Calu3 (cell line): ENCODE measurements around the gene GNAT1. TPM values are rescaled to one million over a fixed set of nuclear protein-coding genes. Genes with fewer than 3 reads are reported as not detected.

ENCODE experiments used
- BruUV-seq: library from RNA; stranded (reverse); fragments of 400-500 nt; replicated peaks from 2 replicates; lab custom pipeline; 2021; lab: Mats Ljungman, UMichigan
- CTCF ChIA-PET: fragments of 300-600 bp; sonication (Branson Sonifier 250); formaldehyde crosslinking; loops from one replicate; lab custom pipeline; 2022; ENCODE audit warnings: antibody characterized with exemption; lab: Charles Lee
- DNase-seq: peaks from one replicate; pipeline ENCODE4 v3.0.0; 2022
- H3K27ac Mint-ChIP-seq: one replicate; pipeline ENCODE4 v1.8.0; 2022; ENCODE audit warnings: mixed read lengths; ENCODE audit not compliant: unreplicated experiment
- H3K27me3 Mint-ChIP-seq: one replicate; pipeline ENCODE4 v1.8.0; 2022; ENCODE audit warnings: mixed read lengths; ENCODE audit not compliant: unreplicated experiment
- H3K36me3 Mint-ChIP-seq: one replicate; pipeline ENCODE4 v1.8.0; 2022; ENCODE audit warnings: mild to moderate bottlenecking, moderate library complexity, mixed read lengths; ENCODE audit not compliant: insufficient read depth, unreplicated experiment
- H3K4me1 Mint-ChIP-seq: one replicate; pipeline ENCODE4 v1.8.0; 2022; ENCODE audit warnings: mild to moderate bottlenecking, low read depth, mixed read lengths; ENCODE audit not compliant: unreplicated experiment
- H3K4me3 Mint-ChIP-seq: one replicate; pipeline ENCODE4 v1.8.0; 2022; ENCODE audit warnings: mild to moderate bottlenecking, low read depth, moderate library complexity, mixed read lengths; ENCODE audit not compliant: unreplicated experiment
- H3K9me3 Mint-ChIP-seq: one replicate; pipeline ENCODE4 v1.8.0; 2022; ENCODE audit warnings: low read depth, mixed read lengths; ENCODE audit not compliant: unreplicated experiment
- CTCF ChIP-seq: fragments of 200-600 bp; IDR thresholded peaks from one replicate; pipeline ENCODE4 v1.8.0; 2022; ENCODE audit warnings: antibody characterized with exemption; ENCODE audit not compliant: unreplicated experiment
- intact Hi-C: fragments of 100-400 bp; cut with micrococcal nuclease; formaldehyde crosslinking; loops from one replicate; pipeline ENCODE4 v1.10.0; 2022; ENCODE audit not compliant: unreplicated experiment
- total RNA-seq: library from RNA; stranded (reverse); gene quantifications from 2 replicates; pipeline ENCODE4 v1.2.3, GENCODE V29; 2022

GNAT1 gene
- total RNA-seq, 1 experiment from 2014 or later, result not detected

- Mint-ChIP-seq H3K4me3 (no peak overlapping the region), H3K9me3 (no peaks in the 10 kb centered on the region), H3K27me3 (peaks cover 9% of the 10 kb centered on the region), H3K36me3 (peaks cover 5% of the 10 kb centered on the region), H3K4me1 (peaks cover 15% of the 10 kb centered on the region), H3K27ac (no peak overlapping the region)
- BruUV-seq, result no TSS peak
- no peak for TF ChIP-seq CTCF
- CTCF ChIA-PET, result no interaction called here
- intact Hi-C loops, result no loop called here
- no peak for DNase-seq
Measured at GRCh38 chr3:50160561-50160983, 30.8 kb upstream of the GNAT1 start.

GRCh38 chr3:50161320-50161719 is 30.1 kb upstream of the GNAT1 start:
- no TSS peak for BruUV-seq
- no peak for DNase-seq
- Mint-ChIP-seq H3K4me1 (peaks cover 8% of the 10 kb centered on the region), H3K4me3 (no peak overlapping the region), H3K27ac (no peak overlapping the region), H3K27me3 (peaks cover 2% of the 10 kb centered on the region), H3K9me3 (no peaks in the 10 kb centered on the region), H3K36me3 (no peaks in the 10 kb centered on the region)
- intact Hi-C loops, result no loop called here
- no peak for TF ChIP-seq CTCF
- CTCF ChIA-PET, result no interaction called here

- DNase-seq, result no peak
- no peak overlapping the region for H3K4me3 Mint-ChIP-seq
- H3K36me3 Mint-ChIP-seq, result no peaks in the 10 kb centered on the region
- H3K27me3 Mint-ChIP-seq, result no peaks in the 10 kb centered on the region
- peaks cover 7% of the 10 kb centered on the region for H3K4me1 Mint-ChIP-seq
- CTCF ChIA-PET, result no interaction called here
- no TSS peak for BruUV-seq
- intact Hi-C loops, result no loop called here
- H3K27ac Mint-ChIP-seq, result no peak overlapping the region
- no peaks in the 10 kb centered on the region for H3K9me3 Mint-ChIP-seq
- TF ChIP-seq CTCF, result no peak
Measured at GRCh38 chr3:50162034-50162883, 29.2 kb upstream of the GNAT1 start.

DNA sequence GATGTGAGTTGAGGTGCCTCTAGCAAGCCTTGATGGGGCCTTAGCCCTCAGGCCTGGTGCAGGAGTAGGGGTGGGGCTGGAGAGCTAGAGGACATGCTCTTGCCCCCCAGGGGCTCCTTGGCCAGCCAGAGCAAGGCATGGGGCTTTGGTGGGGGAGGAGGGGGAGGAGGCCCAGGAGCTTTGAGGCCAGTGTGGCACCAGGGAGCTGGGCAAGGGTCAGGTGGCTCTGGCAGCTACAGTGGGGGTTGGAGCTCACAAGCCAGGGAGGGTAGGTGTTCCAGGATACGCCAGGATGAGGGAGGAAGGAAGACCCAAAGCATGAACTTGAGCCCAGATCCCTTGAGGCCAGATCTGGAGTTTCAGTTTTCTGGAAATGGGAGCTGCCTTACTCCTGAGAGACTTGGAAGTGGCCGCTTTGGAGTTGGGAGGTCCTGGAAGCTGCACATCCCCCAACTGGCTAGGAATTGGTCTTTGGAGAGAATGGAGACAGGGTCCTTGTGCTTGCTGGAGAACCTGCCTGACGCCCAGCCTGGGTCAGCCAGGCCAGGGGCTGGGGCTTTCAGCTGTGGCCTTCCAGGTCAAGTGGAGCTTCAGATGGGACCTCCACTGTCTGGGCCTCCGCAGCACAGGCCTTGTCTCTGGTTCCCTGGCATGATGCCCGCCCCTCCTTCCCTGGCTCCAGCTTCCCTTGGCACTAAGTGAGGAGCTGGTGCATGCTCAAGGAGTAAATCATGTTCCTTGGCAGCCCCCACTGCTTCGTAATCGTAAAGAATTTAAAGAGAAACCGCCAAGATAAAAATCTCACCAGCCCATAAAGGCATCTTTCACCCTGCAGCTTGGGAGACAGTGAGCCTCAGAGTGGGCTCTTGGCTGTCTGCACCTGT is 27.6 kb upstream of the GNAT1 start:
- no peak for TF ChIP-seq CTCF
- no peaks in the 10 kb centered on the region for H3K27me3 Mint-ChIP-seq
- CTCF ChIA-PET, result no interaction called here
- no peaks in the 10 kb centered on the region for H3K9me3 Mint-ChIP-seq
- no TSS peak for BruUV-seq
- DNase-seq, result no peak
- intact Hi-C loops, result no loop called here
- peaks cover 5% of the 10 kb centered on the region for H3K4me1 Mint-ChIP-seq
- no peaks in the 10 kb centered on the region for H3K36me3 Mint-ChIP-seq
- H3K27ac Mint-ChIP-seq, result no peak overlapping the region
- no peak overlapping the region for H3K4me3 Mint-ChIP-seq
